Smooth muscle cell (in vitro differentiated cells): ENCODE data around the gene PPFIA2. TPM values are rescaled to one million over a fixed set of nuclear protein-coding genes. Genes with fewer than 3 reads are reported as not detected.

ENCODE experiments used
- DNase-seq: peaks from one replicate; lab custom pipeline; 2025; ENCODE audit not compliant: unreplicated experiment; lab: John Stamatoyannopoulos, UW
- H2AFZ ChIP-seq: fragments of 200-600 bp; sonication (generic); 2 replicates; pipeline ENCODE4 v1.6.0; 2016; ENCODE audit warnings: antibody characterized with exemption, low read depth, mild to moderate bottlenecking
- H3F3A ChIP-seq: fragments of 200-600 bp; sonication (generic); 2 replicates; pipeline ENCODE4 v1.6.0; 2017; ENCODE audit warnings: antibody characterized with exemption, low read depth
- H3K27ac ChIP-seq: fragments of 200-600 bp; sonication (generic); 2 replicates; pipeline ENCODE4 v1.5.1; 2016; ENCODE audit warnings: low read depth, mild to moderate bottlenecking
- H3K27me3 ChIP-seq: fragments of 200-600 bp; sonication (generic); 2 replicates; pipeline ENCODE4 v1.6.1; 2016; ENCODE audit warnings: low read depth, mild to moderate bottlenecking
- H3K36me3 ChIP-seq: fragments of 200-600 bp; sonication (generic); 2 replicates; pipeline ENCODE4 v1.5.1; 2016; ENCODE audit warnings: low read depth
- H3K4me1 ChIP-seq: fragments of 200-600 bp; sonication (generic); 2 replicates; pipeline ENCODE4 v1.5.1; 2016; ENCODE audit warnings: low read depth
- H3K4me2 ChIP-seq: fragments of 200-600 bp; sonication (generic); 2 replicates; pipeline ENCODE4 v1.6.0; 2016; ENCODE audit warnings: mild to moderate bottlenecking
- H3K4me3 ChIP-seq: fragments of 200-600 bp; sonication (generic); 2 replicates; pipeline ENCODE4 v1.5.1; 2016; ENCODE audit warnings: mild to moderate bottlenecking
- H3K79me2 ChIP-seq: fragments of 200-600 bp; sonication (generic); 2 replicates; pipeline ENCODE4 v1.6.0; 2016; ENCODE audit warnings: low read depth, mild to moderate bottlenecking
- H3K9ac ChIP-seq: fragments of 200-600 bp; sonication (generic); 2 replicates; pipeline ENCODE4 v1.6.0; 2016; ENCODE audit warnings: low read depth
- H3K9me3 ChIP-seq: fragments of 200-600 bp; sonication (generic); replicated peaks from 2 replicates; pipeline ENCODE4 v1.5.1; 2016; ENCODE audit warnings: low read depth
- H4K20me1 ChIP-seq: fragments of 200-600 bp; sonication (generic); 2 replicates; pipeline ENCODE4 v1.6.0; 2016; ENCODE audit warnings: low read depth
- CTCF ChIP-seq: fragments of 200-600 bp; sonication (generic); IDR thresholded peaks from 2 replicates; pipeline ENCODE4 v1.5.1; 2017; ENCODE audit warnings: borderline replicate concordance, mild to moderate bottlenecking, antibody characterized with exemption; ENCODE audit not compliant: insufficient read depth, poor library complexity, severe bottlenecking
- WGBS: methylation state at CpG from one replicate; pipeline ENCODE4 v1.1.7; 2016; ENCODE audit warnings: low lambda C conversion rate; 5-methylcytosine and 5-hydroxymethylcytosine counted together
- polyA plus RNA-seq: library from polyadenylated mRNA; unstranded; fragments of >200 nt; fragmentation: Nextera tagmentation; extraction: Ambion mirVana; gene quantifications from 2 replicates; pipeline ENCODE4 v1.2.1, GENCODE V29; 2016
- total RNA-seq: library from RNA; depleted of rRNA; stranded (reverse); fragments of >200 nt; gene quantifications from 2 replicates; pipeline ENCODE4 v1.2.3, GENCODE V29; 2014

Gene PPFIA2
- total and polyA plus RNA-seq, 2 experiments from 2014 or later = not detected

GRCh38 chr12:81375969-81376368, 383.2 kb downstream of the PPFIA2 start:
- H3K4me2 ChIP-seq = no peak overlapping the region
- H3F3A ChIP-seq = no peaks in the 10 kb centered on the region
- no peaks in the 10 kb centered on the region for H4K20me1 ChIP-seq
- H3K9ac ChIP-seq = no peak overlapping the region
- no peak overlapping the region for H3K4me3 ChIP-seq
- H3K36me3 ChIP-seq = no peaks in the 10 kb centered on the region
- no peaks in the 10 kb centered on the region for H3K4me1 ChIP-seq
- WGBS = 91% methylated on average over 3 of the region's 3 CpGs
- no peaks in the 10 kb centered on the region for H3K27me3 ChIP-seq
- TF ChIP-seq CTCF = no peak
- no peaks in the 10 kb centered on the region for H3K79me2 ChIP-seq
- no peaks in the 10 kb centered on the region for H3K9me3 ChIP-seq
- no peak for DNase-seq
- no peak overlapping the region for H3K27ac ChIP-seq
- H2AFZ ChIP-seq = no peak overlapping the region

GRCh38 chr12:81370456-81370855, 388.7 kb downstream of the PPFIA2 start:
- TF ChIP-seq CTCF = no peak
- Histone ChIP-seq H3K9ac (no peak overlapping the region), H3K36me3 (no peaks in the 10 kb centered on the region), H3K9me3 (no peaks in the 10 kb centered on the region), H4K20me1 (no peaks in the 10 kb centered on the region), H3K27me3 (no peaks in the 10 kb centered on the region), H3K4me3 (no peak overlapping the region), H3K4me2 (no peak overlapping the region), H3K79me2 (no peaks in the 10 kb centered on the region), H3K4me1 (no peaks in the 10 kb centered on the region), H3F3A (no peaks in the 10 kb centered on the region), H3K27ac (no peak overlapping the region), H2AFZ (no peak overlapping the region)
- WGBS = 86% methylated on average over 1 of the region's 1 CpG
- DNase-seq = no peak

- H3K4me3 ChIP-seq = no peak overlapping the region
- H3K27ac ChIP-seq = no peak overlapping the region
- H3K4me2 ChIP-seq = no peak overlapping the region
- no peaks in the 10 kb centered on the region for H3K36me3 ChIP-seq
- DNase-seq = no peak
- no peaks in the 10 kb centered on the region for H3K9me3 ChIP-seq
- H3K9ac ChIP-seq = no peak overlapping the region
- H3K4me1 ChIP-seq = no peaks in the 10 kb centered on the region
- no peaks in the 10 kb centered on the region for H3K27me3 ChIP-seq
- H3K79me2 ChIP-seq = no peaks in the 10 kb centered on the region
- no peak overlapping the region for H2AFZ ChIP-seq
- no peak for TF ChIP-seq CTCF
- no peaks in the 10 kb centered on the region for H4K20me1 ChIP-seq
- no peaks in the 10 kb centered on the region for H3F3A ChIP-seq
Observed at GRCh38 chr12:81369175-81369574, 390.0 kb downstream of the PPFIA2 start.

- DNase-seq = no peak
- H3K27me3 ChIP-seq = no peaks in the 10 kb centered on the region
- no peaks in the 10 kb centered on the region for H3F3A ChIP-seq
- no peak for TF ChIP-seq CTCF
- no peak overlapping the region for H3K9ac ChIP-seq
- 58% methylated on average over 2 of the region's 2 CpGs for WGBS
- no peak overlapping the region for H3K27ac ChIP-seq
- no peak overlapping the region for H3K4me2 ChIP-seq
- H3K36me3 ChIP-seq = no peaks in the 10 kb centered on the region
- H3K79me2 ChIP-seq = no peaks in the 10 kb centered on the region
- H2AFZ ChIP-seq = no peak overlapping the region
- no peaks in the 10 kb centered on the region for H4K20me1 ChIP-seq
- H3K4me3 ChIP-seq = no peak overlapping the region
- no peaks in the 10 kb centered on the region for H3K9me3 ChIP-seq
- no peaks in the 10 kb centered on the region for H3K4me1 ChIP-seq
Observed at GRCh38 chr12:81365284-81365683, 393.9 kb downstream of the PPFIA2 start.
